LNCAP (cell line): ENCODE measurements around the gene ERG.

ENCODE experiments used
- TF ChIP-seq, protein P1 (sequence below): fragments of 450-650 bp; IDR thresholded peaks from 2 replicates; pipeline ENCODE4 v1.5.1; 2017; ENCODE audit warnings: mild to moderate bottlenecking

ERG gene

DNA sequence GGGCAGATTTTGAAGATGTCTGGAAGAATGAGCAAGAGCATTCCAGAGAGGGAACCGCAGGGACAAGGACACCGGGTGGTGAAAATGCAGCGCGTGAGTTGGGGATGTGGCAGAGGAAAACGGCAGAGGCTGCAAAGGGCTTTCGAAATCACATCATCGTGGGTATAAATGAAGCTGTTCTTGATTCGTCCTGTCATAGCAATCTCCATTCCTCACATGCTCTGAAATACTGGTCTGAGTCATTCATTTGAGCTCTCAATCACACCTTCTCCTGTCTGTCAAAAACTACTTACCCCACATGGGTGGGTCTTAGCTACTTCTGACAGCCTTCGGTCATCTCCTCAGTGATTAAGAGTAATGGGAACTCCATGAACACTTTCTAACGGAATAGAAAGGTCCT lies 81.5 kb downstream of the ERG start:
- TF ChIP-seq, protein P1, sequence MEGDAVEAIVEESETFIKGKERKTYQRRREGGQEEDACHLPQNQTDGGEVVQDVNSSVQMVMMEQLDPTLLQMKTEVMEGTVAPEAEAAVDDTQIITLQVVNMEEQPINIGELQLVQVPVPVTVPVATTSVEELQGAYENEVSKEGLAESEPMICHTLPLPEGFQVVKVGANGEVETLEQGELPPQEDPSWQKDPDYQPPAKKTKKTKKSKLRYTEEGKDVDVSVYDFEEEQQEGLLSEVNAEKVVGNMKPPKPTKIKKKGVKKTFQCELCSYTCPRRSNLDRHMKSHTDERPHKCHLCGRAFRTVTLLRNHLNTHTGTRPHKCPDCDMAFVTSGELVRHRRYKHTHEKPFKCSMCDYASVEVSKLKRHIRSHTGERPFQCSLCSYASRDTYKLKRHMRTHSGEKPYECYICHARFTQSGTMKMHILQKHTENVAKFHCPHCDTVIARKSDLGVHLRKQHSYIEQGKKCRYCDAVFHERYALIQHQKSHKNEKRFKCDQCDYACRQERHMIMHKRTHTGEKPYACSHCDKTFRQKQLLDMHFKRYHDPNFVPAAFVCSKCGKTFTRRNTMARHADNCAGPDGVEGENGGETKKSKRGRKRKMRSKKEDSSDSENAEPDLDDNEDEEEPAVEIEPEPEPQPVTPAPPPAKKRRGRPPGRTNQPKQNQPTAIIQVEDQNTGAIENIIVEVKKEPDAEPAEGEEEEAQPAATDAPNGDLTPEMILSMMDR, result no peak

DNA sequence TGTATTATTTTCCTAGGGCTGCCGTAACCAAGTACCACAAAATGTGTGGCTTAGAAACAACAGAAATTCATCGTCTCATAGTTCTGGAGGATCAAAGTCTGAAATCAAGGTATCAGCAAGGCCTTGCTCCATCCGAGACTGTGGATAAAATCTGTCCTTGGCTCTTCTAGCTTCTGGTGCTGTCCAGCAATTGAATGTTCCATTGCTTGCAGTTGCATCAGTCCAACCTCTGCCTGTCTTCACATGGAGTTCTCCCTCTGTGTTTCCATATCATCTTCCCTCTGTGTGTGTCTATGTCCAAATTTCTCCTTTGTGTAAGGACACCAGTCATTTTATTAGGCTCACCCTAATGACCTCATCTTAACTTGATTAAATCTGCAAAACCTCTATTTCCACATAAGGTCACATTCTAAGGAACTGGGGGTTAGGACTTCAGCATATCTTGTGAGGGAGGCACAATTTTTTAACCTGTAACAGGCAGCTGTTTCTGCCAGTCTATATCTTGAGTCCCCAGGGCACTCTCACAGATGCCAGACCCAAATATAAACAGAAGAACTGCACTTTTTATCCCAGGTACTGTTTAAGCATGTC lies 84.2 kb downstream of the ERG start:
- TF ChIP-seq, protein P1, result no peak

DNA sequence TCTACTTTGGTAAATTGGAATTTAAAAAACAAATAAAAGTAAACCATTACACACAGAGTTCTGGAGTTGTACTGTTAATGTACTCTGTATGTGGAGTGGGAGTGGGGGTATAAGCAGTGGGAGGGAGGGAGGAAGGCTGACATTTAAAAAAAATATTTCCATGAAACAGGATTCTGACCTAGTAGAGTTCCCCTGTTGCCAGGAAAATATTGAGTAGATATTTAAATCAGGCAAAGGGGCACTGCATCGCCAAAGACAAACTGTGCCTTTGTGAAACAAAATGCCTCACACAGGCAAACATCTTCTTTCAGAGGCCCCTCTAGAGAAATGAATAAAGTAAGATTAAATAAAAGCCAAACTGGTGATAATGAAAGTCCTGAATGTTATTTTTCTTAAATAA lies 87.8 kb downstream of the ERG start:
- TF ChIP-seq, protein P1, result no peak

DNA sequence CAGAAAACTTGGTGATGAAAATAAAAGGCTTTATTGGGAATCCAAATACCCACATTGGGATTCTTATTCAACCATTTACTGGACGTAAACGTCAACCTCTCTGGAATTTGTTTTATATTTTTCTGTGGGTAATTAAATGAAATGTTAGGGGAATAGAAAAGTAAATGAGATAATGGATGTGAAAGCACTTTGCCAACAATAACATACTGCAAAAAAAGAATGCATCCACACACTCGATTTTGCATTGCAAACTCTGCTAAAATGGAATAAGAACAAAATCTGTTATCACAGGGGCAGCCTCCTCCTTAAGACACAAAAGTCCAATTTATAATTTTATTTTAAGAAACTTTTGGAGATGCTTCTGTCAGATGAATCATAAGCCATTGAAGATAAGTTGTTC lies 88.4 kb downstream of the ERG start:
- TF ChIP-seq, protein P1, result no peak

DNA sequence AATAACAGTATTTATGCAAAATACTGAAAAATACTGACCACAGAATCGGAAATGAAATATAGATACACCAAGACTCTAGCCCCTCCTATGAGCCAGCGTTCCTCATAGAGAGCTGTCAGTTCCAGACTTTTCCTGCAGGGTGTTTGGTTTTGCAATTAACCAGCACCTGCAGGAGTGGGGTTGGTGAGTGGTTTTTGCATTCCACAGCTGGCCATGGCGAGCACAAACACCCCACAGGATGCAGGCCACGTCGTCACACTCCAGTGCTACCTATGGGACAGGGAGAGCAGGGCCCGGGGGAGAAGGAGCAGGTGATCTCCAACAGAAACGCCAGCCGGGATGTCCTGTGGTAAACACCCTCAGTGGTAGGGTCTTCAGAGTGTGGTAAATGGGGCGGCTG lies 94.1 kb downstream of the ERG start:
- TF ChIP-seq, protein P1, result no peak

DNA sequence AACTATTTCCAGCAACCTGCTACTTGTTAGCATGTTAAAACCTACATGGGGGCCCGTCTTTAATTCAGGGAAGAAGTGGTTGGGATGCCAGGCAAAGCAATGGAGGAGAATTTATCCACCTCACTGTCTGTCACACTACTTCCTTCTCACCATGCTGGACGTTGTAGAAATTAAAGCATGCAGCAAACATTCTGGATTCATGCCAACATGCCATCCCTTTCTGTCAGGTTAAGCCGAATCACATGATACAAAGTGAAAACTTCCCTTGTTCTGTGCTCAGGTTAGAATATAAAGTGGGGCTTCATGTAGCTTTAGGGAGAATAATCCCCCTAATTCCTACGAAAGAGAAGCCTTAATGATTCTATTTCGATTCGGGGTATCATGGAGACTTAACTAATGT lies 95.5 kb downstream of the ERG start:
- TF ChIP-seq, protein P1, result no peak

DNA sequence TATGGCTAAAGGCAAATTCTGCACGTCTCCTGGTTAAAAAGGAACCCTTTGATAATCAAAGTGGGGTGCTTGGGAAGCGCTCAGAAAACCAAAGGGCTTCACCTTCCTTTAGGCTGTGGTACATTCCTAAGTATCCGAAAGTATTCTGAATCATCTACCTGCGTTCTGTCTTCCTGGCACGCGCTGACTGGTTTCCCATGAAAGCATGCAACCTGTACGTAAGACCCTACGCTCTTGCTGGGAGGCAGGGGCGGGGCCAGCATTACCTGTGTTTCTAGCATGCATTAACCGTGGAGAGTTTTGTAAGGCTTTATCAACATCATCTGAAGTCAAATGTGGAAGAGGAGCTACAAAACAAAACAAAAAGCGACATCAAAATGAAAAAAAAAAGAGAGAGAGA lies 96.0 kb downstream of the ERG start:
- TF ChIP-seq, protein P1, result no peak
